Colonic mucosa (tissue), 4 donors: ENCODE data around the gene LITAFD. TPM values are rescaled to one million over a fixed set of nuclear protein-coding genes. Genes with fewer than 3 reads are reported as not detected.
"Not testable (repeated sequence)": the region's sequence is repeated elsewhere in the genome, so short reads cannot be mapped to it uniquely, and the experiment has no call there.

ENCODE experiments used
- DNase-seq: peaks from one replicate; pipeline ENCODE4 v3.0.0-alpha.2; 2020
- H3K27ac ChIP-seq: fragments of 200-600 bp; one replicate; pipeline ENCODE4 v1.8.0; 2021
- H3K27me3 ChIP-seq: fragments of 200-600 bp; one replicate; pipeline ENCODE4 v1.8.0; 2021
- H3K36me3 ChIP-seq: fragments of 200-600 bp; one replicate; pipeline ENCODE4 v1.8.0; 2021
- H3K4me1 ChIP-seq: fragments of 200-600 bp; one replicate; pipeline ENCODE4 v1.8.0; 2021; ENCODE audit warnings: mild to moderate bottlenecking
- H3K4me3 ChIP-seq: fragments of 200-600 bp; one replicate; pipeline ENCODE4 v1.8.0; 2021
- H3K9ac ChIP-seq, 2 donors: one replicate each; pipeline ENCODE4 v1.7.0; 2013; ENCODE audit warnings: control low read depth in 2 of 2, low read depth in 2 of 2, low read length in 2 of 2
- H3K9me3 ChIP-seq: fragments of 200-600 bp; one replicate; pipeline ENCODE4 v1.8.0; 2021
- intact Hi-C: fragments of 100-400 bp; cut with DNase I; formaldehyde crosslinking; loops from one replicate; pipeline ENCODE4 v1.14.1; 2022
- total RNA-seq, 2 donors: library from RNA; stranded (reverse); fragmentation: NEBNext Ultra II Directional in 1 of 2; extraction: Animal tissue kit (Norgen Biotek cat#: 25700) in 1 of 2; gene quantifications; one replicate each; pipeline ENCODE4 v1.2.1, GENCODE V29; 2021
- TF ChIP-seq, protein P1 (sequence below): fragments of 200-600 bp; IDR thresholded peaks from one replicate; pipeline ENCODE4 v1.8.0; 2022; ENCODE audit warnings: antibody characterized with exemption, mild to moderate bottlenecking
- donor health status: healthy.
- donor health status: DM: no; HTN: no; CAD: no.
- donor health status: DM: no; HTN: no; CAD: no.

The LITAFD gene
- total RNA-seq, 2 donors from 2014 or later, result not detected

DNA sequence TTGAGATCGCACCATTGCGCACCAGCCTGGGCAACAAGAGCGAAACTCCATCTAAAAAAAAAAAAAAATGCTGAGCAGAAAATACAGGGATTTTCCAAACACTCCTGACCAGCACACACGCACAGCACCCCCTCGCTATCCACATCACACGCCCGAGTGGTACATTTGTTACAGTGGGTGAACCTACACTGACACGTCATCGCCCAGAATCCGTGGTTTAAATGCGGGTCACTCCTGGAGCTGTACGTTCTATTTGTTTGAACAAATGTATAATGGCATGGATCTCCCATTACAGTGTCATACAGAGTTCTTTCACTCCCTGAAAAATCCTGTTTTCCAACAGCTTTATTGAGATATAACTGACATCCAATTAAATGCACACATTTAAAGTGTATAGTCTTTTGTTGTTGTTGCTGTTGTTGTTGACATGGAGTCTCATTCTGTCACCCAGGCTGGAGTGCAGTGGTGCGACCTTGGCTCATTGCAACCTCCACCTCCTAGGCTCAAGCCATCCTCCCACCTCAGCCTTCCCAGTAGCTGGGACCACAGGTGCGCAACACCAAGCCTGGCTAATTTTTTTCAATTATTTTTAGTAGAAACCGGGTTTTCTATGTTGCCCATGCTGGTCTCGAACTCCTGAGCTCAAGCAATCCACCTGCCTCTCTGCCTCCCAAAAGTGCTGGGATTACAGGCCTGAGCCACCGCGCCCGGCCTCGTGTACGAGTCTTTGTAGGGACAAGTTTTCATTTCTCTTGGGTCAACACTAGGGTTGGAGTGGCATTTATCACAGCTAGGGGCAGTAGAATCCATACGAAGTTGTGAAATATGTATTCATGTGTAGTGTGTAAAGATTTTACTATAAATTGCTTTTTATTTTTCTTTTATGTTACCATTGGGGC lies 8.9 kb upstream of the LITAFD start:
- no peaks in the 10 kb centered on the region for H3K9me3 ChIP-seq
- no peak for DNase-seq
- intact Hi-C loops, result no loop called here
- H3K27ac ChIP-seq, result no peak overlapping the region
- H3K9ac ChIP-seq, result no peak overlapping the region
- no peaks in the 10 kb centered on the region for H3K4me1 ChIP-seq
- no peak overlapping the region for H3K4me3 ChIP-seq
- H3K36me3 ChIP-seq, result no peaks in the 10 kb centered on the region
- no peaks in the 10 kb centered on the region for H3K27me3 ChIP-seq
- TF ChIP-seq, protein P1, sequence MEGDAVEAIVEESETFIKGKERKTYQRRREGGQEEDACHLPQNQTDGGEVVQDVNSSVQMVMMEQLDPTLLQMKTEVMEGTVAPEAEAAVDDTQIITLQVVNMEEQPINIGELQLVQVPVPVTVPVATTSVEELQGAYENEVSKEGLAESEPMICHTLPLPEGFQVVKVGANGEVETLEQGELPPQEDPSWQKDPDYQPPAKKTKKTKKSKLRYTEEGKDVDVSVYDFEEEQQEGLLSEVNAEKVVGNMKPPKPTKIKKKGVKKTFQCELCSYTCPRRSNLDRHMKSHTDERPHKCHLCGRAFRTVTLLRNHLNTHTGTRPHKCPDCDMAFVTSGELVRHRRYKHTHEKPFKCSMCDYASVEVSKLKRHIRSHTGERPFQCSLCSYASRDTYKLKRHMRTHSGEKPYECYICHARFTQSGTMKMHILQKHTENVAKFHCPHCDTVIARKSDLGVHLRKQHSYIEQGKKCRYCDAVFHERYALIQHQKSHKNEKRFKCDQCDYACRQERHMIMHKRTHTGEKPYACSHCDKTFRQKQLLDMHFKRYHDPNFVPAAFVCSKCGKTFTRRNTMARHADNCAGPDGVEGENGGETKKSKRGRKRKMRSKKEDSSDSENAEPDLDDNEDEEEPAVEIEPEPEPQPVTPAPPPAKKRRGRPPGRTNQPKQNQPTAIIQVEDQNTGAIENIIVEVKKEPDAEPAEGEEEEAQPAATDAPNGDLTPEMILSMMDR, result peak; percentile 13

DNA sequence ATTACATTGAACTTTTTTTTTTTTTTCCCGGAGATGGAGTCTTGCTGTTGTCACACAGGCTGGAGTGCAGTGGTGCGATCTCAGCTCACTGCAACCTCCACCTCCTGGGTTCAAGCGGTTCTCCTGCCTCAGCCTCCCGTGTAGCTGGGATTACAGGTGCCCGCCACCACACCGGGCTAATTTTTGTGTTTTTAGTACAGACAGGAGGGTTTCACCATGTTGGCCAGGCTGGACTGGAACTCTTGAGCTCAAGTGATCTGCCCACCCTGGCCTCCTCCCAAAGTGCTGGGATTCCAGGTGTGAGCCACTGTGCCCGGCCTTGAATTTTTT lies 8.3 kb upstream of the LITAFD start:
- H3K27ac ChIP-seq, intact Hi-C loops, H3K27me3 ChIP-seq, DNase-seq, H3K36me3 ChIP-seq, H3K9ac ChIP-seq, H3K4me1 ChIP-seq, H3K9me3 ChIP-seq, H3K4me3 ChIP-seq: not testable (repeated sequence)

DNA sequence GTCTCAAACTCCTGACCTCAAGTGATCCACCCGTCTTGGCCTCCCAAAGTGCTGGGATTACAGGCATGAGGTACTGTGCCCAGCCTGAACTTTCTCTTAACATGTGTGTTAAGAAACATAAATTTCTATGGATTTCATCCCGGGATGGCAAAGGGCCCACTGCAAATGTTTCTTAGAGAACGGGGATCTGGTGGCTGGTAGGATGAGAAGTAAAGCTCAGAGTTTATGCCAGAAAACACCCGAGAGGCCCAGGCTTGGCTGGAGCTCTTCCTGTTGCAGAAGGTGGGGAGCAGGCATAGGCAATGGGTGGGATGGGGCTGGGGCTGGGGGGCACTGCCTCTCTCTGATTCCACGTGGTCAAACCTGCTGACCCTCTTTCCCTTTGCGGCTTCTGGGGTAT lies 7.8 kb upstream of the LITAFD start:
- no peaks in the 10 kb centered on the region for H3K36me3 ChIP-seq
- TF ChIP-seq, protein P1, result no peak
- intact Hi-C loops, result no loop called here

DNA sequence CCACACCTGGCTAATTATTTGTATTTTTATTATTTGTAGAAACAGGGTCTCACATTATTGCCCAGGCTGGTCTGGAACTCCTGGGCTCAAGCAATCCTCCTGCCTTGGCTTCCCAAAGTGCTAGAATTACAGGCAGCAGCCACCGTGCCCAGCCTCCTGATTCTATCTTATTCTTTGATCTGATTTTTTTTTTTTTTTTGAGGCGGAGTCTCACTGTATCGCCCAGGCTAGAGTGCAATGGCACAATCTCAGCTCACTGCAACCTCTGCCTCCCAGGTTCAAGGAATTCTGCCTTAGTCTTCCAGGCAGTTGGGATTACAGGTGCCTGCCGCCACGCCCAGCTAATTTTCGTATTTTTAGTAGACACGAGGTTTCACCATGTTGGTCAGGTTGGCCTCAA lies 6.8 kb upstream of the LITAFD start:
- H3K36me3 ChIP-seq, H3K27me3 ChIP-seq, H3K4me3 ChIP-seq, DNase-seq, H3K27ac ChIP-seq, H3K9ac ChIP-seq, intact Hi-C loops, H3K4me1 ChIP-seq, H3K9me3 ChIP-seq: not testable (repeated sequence)

More for the DNA sequence above, 7.8 kb upstream of the LITAFD start:
- H3K4me3 ChIP-seq, result no peak overlapping the region
- DNase-seq, result no peak
- no peak overlapping the region for H3K27ac ChIP-seq
- H3K9ac ChIP-seq, result no peak overlapping the region
- no peaks in the 10 kb centered on the region for H3K9me3 ChIP-seq
- H3K27me3 ChIP-seq, result no peaks in the 10 kb centered on the region
- no peaks in the 10 kb centered on the region for H3K4me1 ChIP-seq

DNA sequence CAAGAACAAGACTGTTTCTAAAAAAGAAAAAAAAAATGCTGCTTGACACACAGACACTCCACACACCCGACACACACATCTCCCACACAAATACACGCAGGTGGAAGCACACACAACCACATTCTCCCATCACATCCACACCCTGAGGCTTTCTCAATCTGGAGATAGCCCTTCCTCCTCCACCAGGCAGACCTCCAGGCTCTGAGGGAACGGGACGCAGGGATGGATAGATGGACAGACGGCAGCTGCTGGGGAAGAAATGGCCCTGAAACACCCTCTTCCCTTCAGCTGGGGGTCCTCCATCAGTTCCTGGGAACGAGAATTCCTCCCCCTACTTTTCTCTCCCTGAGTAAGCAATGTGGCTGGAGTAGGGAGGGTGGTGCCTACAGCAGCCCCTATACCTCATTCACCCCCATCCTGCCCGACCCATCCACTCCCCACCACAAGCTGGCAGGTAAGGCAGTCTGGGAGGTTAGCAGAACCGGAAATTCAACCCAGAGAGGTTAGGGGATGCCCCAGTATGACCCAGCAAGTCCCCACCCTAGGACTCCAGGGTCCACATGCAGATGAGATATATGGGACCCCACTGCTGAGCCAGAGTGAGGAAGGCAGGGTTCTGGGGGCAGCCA lies 4.1 kb upstream of the LITAFD start:
- Histone ChIP-seq H3K9ac (no peak overlapping the region), H3K27ac (no peak overlapping the region), H3K9me3 (no peaks in the 10 kb centered on the region), H3K4me3 (no peak overlapping the region), H3K36me3 (no peaks in the 10 kb centered on the region), H3K27me3 (no peaks in the 10 kb centered on the region), H3K4me1 (no peaks in the 10 kb centered on the region)
- DNase-seq, result no peak
- intact Hi-C loops, result no loop called here
- TF ChIP-seq, protein P1, result no peak

DNA sequence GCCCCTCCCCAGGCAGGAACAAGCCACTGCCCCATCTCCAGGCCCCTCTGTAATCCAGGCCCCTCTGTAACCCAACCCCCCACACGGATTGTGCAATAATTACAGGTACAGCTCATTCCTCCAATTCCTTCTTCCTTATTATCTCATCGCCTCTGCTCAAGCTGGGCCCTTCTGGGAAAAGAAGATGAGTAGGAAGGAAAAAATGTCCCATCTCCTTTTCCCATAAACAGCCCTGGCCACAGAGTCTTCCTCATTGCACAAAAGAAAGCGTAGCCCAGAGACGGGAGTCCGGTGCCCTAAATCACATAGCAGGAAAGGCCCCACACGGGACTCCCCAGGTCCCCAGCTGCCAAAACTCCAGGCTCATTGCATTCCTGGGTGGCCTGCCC lies 3.6 kb upstream of the LITAFD start:
- TF ChIP-seq, protein P1, result no peak
- Histone ChIP-seq H3K27me3 (no peaks in the 10 kb centered on the region), H3K36me3 (no peaks in the 10 kb centered on the region), H3K4me1 (no peaks in the 10 kb centered on the region), H3K27ac (no peak overlapping the region), H3K4me3 (no peak overlapping the region), H3K9ac (no peak overlapping the region), H3K9me3 (no peaks in the 10 kb centered on the region)
- intact Hi-C loops, result no loop called here
- DNase-seq, result no peak
